GM18867 (cell line): ENCODE data around the gene ACSL3.
A peak's percentile ranks its signal among the peaks of the same experiment; 100 is the strongest.

Experiments used
- ATAC-seq: cut with Tn5 transposase; IDR thresholded peaks from one replicate; pipeline ENCODE4 v1.9.1; 2021; ENCODE audit warnings: mild to moderate bottlenecking, moderate library complexity; ENCODE audit not compliant: unreplicated experiment

ACSL3 gene

GRCh38 chr2:222939208-222939856 lies 78.5 kb downstream of the ACSL3 start:
- peak; percentile 93 for ATAC-seq

DNA sequence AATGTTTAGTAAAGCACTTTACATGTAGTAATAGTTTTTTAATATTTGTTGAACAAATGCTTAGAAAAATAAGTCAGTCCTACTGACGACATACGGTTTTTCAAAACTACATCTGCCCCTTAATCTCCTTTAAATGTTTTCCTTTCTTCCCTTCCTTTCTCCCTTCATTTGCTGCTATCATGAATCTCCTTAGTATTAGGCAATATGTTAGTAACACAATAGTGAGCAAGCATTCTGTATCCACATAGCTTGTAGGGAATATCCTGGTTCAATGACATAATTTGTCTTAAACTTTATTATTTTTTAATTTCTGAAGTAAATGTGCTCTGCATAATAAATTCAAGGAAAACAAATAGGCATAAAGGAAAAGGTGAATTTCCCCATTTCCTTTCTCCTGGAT lies 79.1 kb downstream of the ACSL3 start:
- ATAC-seq: no peak

GRCh38 chr2:222941510-222942032 lies 80.7 kb downstream of the ACSL3 start:
- no peak for ATAC-seq

- ATAC-seq: no peak
These were observed 81.7 kb downstream of the ACSL3 start for GRCh38 chr2:222942561-222942960.

DNA sequence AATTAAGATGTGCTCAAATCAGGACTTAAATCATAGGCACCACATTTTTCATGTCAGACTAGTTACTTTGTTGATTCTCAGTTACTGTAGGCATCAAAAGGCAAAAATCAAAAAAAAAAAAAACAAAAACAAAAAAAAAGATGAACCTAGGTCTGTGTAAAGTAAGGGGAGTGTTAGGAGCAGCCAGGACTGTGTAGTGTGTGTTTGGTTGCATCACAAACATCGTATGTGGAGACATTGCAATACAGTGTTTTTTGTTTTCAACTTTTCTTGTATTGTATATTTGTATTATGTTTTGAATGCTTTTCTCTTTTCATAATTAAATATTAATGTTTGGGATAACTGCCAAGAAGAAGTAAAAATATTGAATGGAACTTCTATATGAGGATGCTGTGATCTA lies 82.1 kb downstream of the ACSL3 start:
- no peak for ATAC-seq

DNA sequence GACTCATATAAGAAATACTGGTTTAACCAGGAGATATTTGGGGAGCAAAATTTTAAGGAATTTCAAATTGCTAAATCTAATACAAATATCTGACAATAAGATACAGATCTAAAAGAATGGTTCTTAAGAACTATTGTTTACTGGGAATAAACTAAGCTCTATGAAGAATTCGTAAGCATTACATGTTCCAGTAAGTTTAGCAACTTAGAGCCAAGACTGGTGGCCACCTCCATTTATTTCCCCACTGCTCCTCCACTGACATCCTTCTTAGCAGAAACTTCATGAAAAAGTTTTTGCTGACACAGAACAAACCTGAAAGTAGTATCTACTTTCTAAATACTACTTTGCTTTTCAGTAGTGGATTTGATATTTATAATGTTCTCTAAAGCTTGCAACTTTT lies 83.0 kb downstream of the ACSL3 start:
- ATAC-seq: peak; percentile 72

GRCh38 chr2:222944552-222944951 lies 83.7 kb downstream of the ACSL3 start:
- no peak for ATAC-seq

DNA sequence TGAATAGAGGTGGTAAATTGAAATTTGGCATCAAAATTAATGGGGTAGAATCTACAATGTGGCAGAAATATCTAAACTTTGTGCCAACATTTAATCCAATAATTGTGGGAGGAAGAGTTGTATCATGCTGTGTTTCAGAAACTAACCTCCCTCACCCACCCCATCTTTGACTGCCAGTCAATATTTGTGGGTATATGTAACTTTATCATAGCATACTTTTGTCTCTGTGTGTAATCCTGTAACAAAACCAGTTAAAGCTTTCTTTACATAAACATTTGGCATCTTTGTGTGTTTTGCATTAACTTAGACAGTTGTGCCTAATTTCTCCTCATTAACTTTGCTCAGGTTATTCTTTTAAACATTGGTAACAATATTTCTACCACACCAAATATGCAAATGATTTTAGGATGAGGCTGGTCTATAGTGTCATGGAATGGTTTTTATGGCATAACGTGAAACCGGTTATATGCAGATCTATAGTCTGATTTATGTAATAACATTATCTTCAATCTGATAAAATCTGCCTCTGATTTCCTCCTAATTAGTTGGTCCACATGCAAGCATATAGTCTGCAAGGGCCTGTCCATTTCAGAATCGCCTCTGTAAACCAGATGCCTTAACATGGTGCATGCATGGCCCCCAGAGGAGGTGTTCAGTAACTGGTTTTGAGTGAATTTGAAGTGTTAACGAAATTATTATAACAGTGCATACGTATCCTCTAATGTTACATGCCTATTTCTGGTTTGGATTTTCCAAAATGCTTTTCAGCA lies 84.3 kb downstream of the ACSL3 start:
- no peak for ATAC-seq

- no peak for ATAC-seq
These were observed 85.1 kb downstream of the ACSL3 start for GRCh38 chr2:222945887-222946286.

DNA sequence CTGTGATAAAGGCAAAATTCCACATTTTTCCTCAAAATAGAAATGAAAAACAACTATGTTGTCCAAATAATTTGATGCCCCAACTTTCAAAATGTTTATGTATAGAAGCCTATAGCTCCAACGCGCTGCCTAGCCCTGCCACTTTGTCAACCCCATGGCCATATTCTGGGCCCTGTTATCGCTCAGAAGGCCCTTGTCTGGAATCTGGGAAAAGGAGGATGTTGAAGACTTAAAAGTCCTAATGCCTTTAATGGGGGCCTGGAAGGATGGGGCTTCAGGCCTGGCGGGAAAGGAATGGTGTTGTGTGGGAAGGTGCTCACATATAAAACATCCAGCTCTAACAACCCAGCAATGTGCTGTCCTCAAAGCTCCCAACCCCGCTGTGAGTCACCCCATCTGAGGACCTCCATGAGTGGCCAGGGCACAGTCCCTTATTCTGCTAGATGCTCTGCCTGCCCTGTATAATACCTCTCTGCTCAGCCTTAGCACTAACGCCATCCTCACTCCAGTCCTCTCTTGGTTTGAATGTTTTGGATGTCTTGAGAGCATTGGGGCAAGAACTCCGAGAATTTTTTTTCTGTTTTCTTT lies 86.0 kb downstream of the ACSL3 start:
- ATAC-seq: no peak

GRCh38 chr2:222949073-222949472 lies 88.2 kb downstream of the ACSL3 start:
- ATAC-seq: no peak

DNA sequence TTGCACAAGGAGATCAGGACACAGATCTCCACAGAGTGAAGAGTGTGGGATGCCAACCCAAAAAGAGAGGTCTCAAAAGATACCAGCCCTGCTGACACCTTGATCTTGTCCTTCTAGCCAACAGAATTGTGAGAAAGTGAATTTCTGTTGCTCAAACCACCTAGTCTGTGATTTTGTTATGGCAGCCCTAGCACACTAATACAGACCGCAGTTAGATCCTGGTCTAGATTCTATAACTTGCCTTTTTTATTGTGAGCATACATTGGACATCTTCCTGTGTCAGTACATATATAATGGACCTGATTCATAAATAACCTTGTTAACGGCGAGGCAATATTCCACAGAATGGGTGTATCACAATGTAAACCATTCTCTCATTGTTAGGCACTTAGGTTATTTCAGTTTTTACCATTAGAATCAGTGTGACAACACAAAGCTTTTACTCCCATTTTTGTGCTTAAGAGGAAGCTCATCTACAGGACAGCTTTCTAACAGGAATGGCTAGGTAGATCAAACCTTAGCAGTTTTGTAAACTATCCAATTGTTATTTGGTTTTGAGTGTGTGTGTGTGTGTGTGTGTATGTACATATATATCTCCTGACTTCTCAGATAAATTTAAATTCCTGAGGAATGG lies 89.0 kb downstream of the ACSL3 start:
- no peak for ATAC-seq

DNA sequence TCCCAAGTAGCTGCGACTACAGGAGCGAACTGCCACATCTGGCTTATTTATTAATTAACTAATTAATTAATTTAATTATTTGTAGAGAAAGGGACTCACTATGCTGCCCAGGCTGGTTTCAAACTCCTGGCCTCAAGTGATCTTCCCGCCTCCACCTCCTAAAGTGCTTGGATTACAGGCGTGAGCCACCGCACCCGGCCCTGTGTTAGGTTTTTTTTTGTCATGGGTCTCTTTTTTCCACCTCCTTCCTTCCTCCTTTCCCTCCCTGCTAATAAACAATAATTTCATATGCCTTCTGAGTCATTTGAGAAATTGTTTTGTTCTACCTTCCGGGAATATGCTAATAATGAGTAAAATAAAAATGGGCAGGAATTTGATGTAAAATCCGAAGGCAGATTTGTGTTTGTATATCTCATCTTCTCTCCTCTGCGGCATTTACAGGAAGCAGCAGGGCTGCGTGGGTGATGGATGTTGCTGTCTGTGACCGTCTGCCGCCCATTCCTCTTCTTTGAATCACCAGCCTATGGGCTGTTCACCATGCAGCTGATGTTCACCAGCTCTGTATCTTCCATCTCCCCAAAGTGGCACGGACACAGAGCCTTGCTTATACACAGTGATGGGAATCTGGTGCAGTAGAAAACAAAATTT lies 89.9 kb downstream of the ACSL3 start:
- no peak for ATAC-seq

DNA sequence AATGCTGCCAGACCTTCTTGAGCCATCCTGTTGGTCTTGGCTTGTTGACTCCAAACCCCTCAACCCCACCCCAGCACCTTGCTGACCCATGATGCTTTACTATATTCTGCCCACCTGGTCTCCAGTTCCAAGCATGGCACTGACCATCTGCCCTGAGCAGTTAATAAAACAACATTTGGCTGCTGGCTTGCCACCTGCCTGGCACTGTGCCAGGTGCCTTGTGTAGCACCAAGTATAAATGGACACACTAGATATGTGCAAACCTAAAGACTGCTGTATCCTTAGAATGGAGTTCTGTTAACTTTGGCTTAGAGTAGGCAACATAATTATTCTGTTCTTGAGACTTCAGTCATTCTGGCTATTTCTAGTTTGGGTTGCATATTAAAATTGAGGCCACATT lies 91.4 kb downstream of the ACSL3 start:
- no peak for ATAC-seq

GRCh38 chr2:222955008-222955407 lies 94.2 kb downstream of the ACSL3 start:
- no peak for ATAC-seq

DNA sequence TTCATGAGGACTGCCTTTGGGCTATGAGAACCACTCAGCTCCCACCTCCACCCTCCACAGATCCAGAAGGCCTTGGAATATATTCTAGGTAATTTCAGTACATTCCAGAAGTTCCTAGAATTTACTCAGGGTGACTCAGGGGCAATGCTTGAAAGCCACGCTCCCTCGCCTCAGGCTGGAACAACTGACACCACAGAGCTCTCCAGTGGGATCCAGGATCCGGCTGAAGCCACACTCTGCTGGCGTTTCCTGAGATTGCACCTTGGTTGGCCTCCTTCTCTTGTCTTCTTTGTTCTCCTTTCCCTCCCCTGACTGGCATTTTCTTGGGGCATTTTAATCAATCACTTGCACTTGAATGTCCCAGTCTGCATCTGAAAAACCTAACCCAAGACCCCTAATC lies 98.5 kb downstream of the ACSL3 start:
- no peak for ATAC-seq

GRCh38 chr2:222960126-222960525 lies 99.3 kb downstream of the ACSL3 start:
- ATAC-seq: peak; percentile 57

- no peak for ATAC-seq
These were observed 102.8 kb downstream of the ACSL3 start for GRCh38 chr2:222963641-222964040.

DNA sequence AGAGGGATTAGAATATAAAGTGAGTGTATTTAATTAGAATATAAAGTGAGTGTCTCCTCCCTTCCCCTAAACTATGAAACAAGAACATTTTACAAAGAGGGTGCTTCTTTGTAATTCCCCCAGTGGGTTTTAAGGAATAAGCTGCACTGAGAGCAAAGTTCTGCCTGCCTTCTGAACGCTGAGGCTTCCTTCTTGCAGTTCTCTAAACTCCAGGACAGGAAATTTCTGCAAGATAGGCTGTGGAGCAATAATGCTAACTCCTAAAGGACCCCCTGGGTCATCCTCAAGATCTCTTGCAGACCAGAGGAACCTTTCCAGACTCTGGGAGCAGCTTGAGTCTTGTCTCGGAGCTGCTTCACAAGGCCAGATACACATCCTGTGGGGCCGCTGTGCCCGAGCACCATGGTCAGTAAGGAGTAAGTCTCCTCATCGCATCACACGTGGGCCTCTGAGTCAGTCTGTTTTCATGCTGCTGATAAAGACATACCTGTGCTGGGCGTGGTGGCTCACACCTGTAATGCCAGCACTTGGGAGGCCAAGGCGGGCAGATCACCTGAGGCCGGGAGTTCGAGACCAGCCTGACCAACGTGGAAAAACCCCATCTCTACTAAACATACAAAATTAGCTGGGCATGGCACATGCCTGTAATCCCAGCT lies 103.7 kb downstream of the ACSL3 start:
- ATAC-seq: no peak

DNA sequence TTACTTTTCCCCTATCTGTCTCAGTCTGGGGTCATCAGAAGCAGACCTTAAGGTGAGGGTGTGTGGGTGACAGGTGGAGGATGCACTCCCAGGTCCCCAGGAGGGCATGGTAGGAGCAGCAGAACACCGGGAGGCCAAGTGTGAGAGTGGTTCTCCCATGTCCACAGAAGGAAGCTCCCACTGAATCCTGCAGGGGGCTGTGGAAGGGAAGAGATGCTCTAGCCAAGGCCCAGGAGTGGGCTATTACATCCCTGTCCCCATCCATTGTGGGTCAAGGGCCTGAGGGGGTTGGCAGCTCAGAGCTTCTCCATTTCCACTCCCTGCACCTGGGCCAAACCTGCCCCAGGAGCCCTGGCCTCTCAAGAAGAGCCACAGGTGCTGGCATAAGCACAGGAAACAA lies 104.7 kb downstream of the ACSL3 start:
- no peak for ATAC-seq
